BE2C (cell line): ENCODE measurements around the gene FOXL3.

Experiments
- DNase-seq: peaks from one replicate; pipeline ENCODE4 v3.0.0-alpha.2; 2020
- H3K27me3 ChIP-seq: fragments of 250-450 bp; sonication (Bioruptor Pico); 2 replicates; pipeline ENCODE4 v1.5.1; 2020; ENCODE audit warnings: mild to moderate bottlenecking
- H3K36me3 ChIP-seq: fragments of 250-450 bp; sonication (Bioruptor Pico); 2 replicates; pipeline ENCODE4 v1.5.1; 2020; ENCODE audit warnings: mild to moderate bottlenecking
- H3K4me1 ChIP-seq: fragments of 250-450 bp; sonication (Bioruptor Pico); 2 replicates; pipeline ENCODE4 v1.5.1; 2020
- H3K4me3 ChIP-seq: 2 replicates; pipeline ENCODE4 v1.5.1; 2011; ENCODE audit warnings: low read depth, low read length
- H3K9me3 ChIP-seq: fragments of 250-450 bp; sonication (Bioruptor Pico); 2 replicates; pipeline ENCODE4 v1.5.1; 2020
- TF ChIP-seq, protein P1 (sequence below): IDR thresholded peaks from 2 replicates; pipeline ENCODE4 v1.5.1; 2012; ENCODE audit warnings: mild to moderate bottlenecking, low read depth, low read length

Gene FOXL3

DNA sequence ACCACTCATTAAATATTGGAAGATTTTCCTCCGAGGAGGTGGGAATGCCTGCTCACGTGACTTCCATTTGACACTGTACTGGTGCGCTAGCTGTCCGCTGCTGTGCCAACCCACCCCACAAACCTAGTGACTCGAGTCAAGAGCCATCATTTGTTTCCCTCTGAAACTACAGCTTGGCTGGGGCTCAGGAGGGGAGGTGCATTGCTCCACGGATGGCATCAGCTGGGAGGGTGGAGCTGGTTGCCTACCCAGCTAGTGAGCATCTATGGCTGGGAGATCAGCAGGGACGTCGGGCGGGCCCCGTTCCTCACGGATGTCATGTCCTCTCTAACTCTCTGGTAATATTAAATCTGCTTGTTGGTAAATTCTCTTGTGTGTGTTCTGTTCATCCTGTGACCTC lies 9.5 kb upstream of the FOXL3 start:
- H3K4me1 ChIP-seq = no peaks in the 10 kb centered on the region
- no peak for DNase-seq
- TF ChIP-seq, protein P1, sequence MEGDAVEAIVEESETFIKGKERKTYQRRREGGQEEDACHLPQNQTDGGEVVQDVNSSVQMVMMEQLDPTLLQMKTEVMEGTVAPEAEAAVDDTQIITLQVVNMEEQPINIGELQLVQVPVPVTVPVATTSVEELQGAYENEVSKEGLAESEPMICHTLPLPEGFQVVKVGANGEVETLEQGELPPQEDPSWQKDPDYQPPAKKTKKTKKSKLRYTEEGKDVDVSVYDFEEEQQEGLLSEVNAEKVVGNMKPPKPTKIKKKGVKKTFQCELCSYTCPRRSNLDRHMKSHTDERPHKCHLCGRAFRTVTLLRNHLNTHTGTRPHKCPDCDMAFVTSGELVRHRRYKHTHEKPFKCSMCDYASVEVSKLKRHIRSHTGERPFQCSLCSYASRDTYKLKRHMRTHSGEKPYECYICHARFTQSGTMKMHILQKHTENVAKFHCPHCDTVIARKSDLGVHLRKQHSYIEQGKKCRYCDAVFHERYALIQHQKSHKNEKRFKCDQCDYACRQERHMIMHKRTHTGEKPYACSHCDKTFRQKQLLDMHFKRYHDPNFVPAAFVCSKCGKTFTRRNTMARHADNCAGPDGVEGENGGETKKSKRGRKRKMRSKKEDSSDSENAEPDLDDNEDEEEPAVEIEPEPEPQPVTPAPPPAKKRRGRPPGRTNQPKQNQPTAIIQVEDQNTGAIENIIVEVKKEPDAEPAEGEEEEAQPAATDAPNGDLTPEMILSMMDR = no peak
- no peaks in the 10 kb centered on the region for H3K36me3 ChIP-seq
- H3K4me3 ChIP-seq = no peak overlapping the region
- peaks cover 8% of the 10 kb centered on the region for H3K27me3 ChIP-seq
- no peaks in the 10 kb centered on the region; the same call in 1 of the 2 replicates for H3K9me3 ChIP-seq

DNA sequence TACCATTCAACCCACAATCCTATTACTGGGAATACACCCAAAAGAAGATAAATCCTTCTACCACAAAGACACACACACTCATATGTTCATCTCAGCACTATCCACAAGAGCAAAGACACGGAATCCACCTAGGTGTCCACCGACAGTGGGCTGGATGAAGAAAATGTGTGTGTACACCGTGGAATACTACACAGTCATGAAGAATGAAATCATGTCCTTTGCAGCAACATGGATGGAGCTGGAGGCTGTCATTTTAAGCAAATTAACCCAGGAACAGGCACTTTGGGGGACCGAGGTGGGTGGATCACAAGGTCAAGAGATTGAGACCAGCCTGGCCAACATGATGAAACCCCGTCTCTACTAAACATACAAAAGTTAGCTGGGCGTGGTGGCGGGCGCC lies 8.3 kb upstream of the FOXL3 start:
- Histone ChIP-seq H3K9me3 (no peaks in the 10 kb centered on the region; the same call in 1 of the 2 replicates), H3K36me3 (no peaks in the 10 kb centered on the region), H3K27me3 (peaks cover 17% of the 10 kb centered on the region), H3K4me3 (no peak overlapping the region), H3K4me1 (no peaks in the 10 kb centered on the region)
- TF ChIP-seq, protein P1 = no peak
- no peak for DNase-seq

DNA sequence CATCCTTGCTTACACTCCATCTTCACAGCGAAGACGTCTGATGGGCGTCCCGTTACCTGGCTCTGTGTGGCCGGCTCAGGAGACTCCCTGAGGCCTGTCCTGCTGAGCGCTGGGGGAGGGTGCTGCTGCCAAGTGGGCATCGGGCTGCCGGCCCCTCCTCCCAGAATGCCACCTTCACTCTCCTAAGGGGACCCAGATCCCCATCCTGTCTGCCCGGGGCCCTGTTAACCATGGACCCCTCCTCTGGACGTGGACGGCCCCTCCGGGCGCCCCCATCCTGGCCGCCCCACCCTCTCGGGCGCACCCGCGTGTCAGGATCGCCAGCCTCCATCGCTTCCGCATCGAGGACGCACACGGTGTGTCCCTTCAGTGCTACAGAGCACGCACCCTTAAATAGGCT lies 7.3 kb upstream of the FOXL3 start:
- TF ChIP-seq, protein P1 = no peak
- H3K9me3 ChIP-seq = no peaks in the 10 kb centered on the region; the same call in 1 of the 2 replicates
- no peaks in the 10 kb centered on the region for H3K36me3 ChIP-seq
- no peak for DNase-seq
- no peak overlapping the region for H3K4me3 ChIP-seq
- no peaks in the 10 kb centered on the region for H3K4me1 ChIP-seq
- peaks cover 22% of the 10 kb centered on the region for H3K27me3 ChIP-seq

DNA sequence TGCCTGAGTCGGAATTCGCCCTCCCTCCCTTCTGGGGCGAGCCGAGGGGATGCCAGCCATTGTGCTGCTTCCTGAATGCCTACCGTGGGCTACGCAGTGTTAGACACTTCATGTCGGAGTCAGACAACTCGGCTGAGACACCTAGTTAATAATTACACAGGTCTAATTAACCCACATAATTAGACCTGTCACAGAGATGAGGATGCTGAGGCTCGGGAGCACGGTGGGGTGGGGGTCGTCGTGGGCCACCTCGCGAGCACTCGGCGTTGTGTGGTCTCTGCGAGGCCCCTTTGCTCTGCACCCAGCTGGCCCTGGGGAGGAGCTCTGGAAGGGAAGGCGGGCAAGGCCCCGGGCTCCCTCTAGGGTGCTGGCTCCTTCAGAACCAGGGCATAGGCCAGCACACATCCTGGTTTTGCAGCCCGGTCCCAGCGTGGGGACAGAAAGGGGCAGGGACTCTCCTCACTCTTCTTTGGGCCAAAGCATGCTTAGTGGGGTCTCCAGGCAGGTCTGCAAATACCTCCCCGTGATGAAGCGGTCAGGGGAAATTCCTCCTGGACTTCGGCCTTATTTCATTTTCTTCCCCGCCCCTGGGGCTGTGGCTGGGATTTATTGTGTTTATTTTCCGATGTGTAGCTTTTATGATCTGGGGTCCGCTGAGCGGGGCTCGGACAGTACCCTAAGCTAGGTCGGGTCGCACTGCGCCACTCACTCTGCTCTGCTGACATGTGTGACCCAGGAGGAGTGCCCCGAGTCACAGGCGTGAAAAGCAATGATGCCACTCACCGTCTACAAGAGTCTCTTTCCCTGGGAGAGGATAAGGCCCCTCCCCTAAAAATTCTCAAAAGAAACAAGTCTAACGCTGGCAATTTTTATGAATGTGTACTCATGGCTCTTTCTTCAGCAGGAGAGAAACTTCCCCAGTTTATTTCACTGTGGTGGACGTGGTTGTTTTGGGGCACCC lies 4.9 kb upstream of the FOXL3 start:
- Histone ChIP-seq H3K9me3 (no peaks in the 10 kb centered on the region; the same call in 1 of the 2 replicates), H3K27me3 (peaks cover 42% of the 10 kb centered on the region), H3K36me3 (no peaks in the 10 kb centered on the region), H3K4me3 (no peak overlapping the region), H3K4me1 (no peaks in the 10 kb centered on the region)
- no peak for DNase-seq
- TF ChIP-seq, protein P1 = no peak

DNA sequence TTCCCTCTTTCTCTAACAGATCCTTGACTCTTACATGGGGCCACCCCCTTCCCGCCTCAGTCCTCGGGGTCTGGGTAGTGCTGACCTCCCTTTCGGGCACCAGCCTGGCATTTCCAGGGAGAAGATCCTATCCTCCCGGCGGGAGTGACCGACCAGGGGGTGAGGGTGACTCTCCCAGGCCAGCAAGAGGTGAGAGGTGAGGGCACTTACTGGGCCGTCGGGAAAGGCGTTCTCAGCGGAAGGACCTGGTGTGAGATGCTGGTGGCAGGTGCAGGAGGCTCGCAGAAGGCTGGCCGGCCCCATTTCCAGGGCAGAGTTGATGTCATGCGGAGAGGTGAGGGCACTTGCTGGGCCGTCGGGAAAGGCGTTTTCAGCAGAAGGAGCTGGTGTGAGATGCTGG lies 4.2 kb upstream of the FOXL3 start:
- TF ChIP-seq, protein P1 = no peak
- no peak overlapping the region for H3K4me3 ChIP-seq
- H3K4me1 ChIP-seq = no peaks in the 10 kb centered on the region
- H3K36me3 ChIP-seq = no peaks in the 10 kb centered on the region
- no peak for DNase-seq
- no peaks in the 10 kb centered on the region; the same call in 1 of the 2 replicates for H3K9me3 ChIP-seq
- H3K27me3 ChIP-seq = peaks cover 49% of the 10 kb centered on the region

DNA sequence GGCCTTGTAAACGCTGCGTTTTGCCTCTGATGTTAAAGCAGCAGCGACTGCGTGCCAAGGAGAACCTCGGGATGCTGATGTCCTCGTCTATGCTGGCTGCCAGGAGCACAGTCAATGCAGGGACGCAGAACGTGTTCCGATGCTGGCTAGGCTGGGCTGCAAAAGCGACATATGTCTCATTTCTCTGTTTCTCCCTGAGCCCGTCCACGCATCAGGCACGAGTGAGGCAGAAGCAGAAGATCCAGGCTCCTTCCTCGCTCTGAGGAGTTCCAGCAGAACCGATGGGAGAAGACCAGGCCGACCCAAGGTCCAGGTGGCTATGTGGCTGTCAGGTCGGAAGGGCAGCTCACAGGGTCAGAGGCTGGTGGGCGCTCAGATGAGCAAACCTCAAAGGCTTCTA lies 3.7 kb upstream of the FOXL3 start:
- H3K36me3 ChIP-seq = no peaks in the 10 kb centered on the region
- peaks cover 53% of the 10 kb centered on the region for H3K27me3 ChIP-seq
- no peaks in the 10 kb centered on the region for H3K4me1 ChIP-seq
- no peaks in the 10 kb centered on the region; the same call in 1 of the 2 replicates for H3K9me3 ChIP-seq
- no peak overlapping the region for H3K4me3 ChIP-seq
- no peak for DNase-seq
- TF ChIP-seq, protein P1 = no peak
